Umbilical cord (tissue), 2 donors: ENCODE measurements around the gene DAD1. TPM values are rescaled to one million over a fixed set of nuclear protein-coding genes. Genes with fewer than 3 reads are reported as not detected.
"Not testable (repeated sequence)": the region's sequence is repeated elsewhere in the genome, so short reads cannot be mapped to it uniquely, and the experiment has no call there.

Experiments used
- DNase-seq: peaks from one replicate; pipeline ENCODE4 v3.0.0-alpha.2; 2015; ENCODE audit warnings: low spot score
- total RNA-seq: library from RNA; depleted of rRNA; stranded (reverse); fragments of >200 nt; gene quantifications from one replicate; pipeline ENCODE4 v1.2.3, GENCODE V29; 2014; ENCODE audit warnings: low replicate concordance; ENCODE audit not compliant: insufficient read depth

The DAD1 gene
- total RNA-seq, result 160 TPM

DNA sequence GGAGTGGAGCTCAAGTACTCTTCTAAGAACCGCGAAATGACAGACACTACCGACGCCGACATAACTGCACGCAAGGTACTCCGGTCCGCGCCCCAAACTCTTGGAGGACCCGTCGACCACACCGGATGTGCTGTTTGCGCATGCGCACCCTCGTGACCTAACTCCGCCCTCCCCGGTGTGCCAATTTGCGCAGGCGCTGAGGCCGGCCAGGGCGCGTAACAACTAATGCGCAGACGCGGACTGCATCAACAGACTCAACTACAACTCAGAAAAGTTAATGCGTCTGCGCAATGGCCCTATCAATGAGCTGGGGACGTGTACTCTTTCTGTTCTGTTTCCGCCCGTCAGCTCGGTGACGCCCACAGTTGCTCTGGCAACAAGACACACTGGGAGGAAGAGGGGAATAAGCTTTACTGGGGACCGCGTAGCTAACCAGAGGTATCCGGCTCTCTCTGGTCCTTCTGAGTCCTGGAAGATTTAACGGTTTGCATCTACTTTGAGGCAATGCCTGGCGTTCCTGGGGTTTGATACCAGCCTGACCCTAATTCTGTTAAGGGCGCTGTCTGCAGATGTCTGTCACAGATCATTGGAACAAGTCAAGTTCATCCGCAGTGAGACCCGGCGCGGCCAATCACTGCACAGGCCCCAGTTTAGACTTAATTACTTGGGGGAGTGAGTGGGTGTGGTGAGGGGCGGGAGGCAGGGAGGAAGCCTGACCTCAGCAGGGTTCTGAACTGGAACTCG is at the start of gene DAD1:
TSS of gene DAD1 (minus strand) at position 129 of the 744 bp plus-strand sequence. CDS start at position 62, 67 bp downstream.
- DNase-seq, result peak; percentile 100

DNA sequence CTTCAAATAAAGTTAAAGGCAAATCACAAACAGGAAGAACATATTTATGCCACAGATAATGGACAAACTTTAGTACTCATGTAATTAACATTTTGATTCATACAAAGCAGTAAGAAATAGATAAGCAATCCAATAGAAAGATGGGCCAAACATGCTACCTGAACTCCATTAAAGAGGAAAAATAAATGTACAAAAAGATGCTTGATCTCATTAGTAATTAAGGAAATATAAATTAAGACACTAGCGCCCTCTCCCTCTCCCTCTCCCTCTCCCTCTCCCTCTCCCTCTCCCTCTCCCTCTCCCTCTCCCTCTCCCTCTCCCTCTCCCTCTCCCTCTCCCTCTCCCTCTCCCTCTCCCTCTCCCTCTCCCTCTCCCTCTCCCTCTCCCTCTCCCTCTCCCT is 47.0 kb upstream of the DAD1 start:
- not testable (repeated sequence) for DNase-seq

DNA sequence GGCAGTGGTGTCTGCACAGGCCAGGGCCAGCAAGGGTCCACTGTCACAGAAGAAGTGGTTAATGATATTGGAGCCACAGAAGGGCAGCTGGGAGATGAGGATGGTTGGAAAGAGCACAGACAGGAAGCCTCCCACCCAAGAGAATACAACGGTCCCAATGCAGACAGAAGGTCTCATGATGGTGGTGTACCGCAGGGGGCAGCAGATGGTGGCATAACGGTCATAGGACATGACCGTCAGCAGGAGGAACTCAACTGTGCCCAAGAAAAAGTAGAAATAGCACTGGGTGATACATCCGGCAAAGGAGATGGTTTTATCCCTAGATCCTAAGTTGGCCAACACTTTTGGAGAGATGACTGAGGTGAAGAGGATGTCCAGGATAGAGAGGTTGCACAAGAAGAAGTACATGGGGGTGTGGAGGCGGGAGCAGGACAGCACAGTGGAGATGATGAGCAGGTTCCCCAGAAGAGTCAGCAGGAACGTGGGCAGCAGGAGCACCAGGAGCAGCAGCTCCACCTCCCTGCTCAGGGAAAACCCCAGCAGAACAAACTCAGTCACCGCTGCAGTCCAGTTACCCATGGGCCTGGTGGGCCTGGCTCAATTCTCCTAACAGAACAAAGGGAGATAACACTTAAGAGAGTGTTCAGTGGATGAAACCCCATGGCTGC is 45.3 kb upstream of the DAD1 start:
- no peak for DNase-seq

DNA sequence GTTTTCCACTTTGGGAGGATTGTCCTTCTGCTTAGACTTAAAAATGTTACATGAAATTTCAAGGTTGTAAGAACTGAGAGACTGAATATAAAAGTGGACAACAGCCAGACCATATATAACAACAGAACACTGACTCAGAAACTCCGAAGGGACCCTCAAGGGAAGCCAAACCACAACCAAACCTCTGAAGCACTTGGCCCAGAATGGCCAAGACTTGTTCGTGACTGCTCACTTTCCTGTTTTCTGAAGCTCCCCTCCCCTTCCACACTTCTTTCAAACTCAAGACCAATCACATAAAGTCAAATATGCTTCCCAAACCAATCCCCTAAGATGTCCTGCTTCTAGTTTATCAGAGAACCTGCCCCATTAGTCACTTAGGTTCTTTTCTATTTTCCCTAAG is 41.5 kb upstream of the DAD1 start:
- no peak for DNase-seq

DNA sequence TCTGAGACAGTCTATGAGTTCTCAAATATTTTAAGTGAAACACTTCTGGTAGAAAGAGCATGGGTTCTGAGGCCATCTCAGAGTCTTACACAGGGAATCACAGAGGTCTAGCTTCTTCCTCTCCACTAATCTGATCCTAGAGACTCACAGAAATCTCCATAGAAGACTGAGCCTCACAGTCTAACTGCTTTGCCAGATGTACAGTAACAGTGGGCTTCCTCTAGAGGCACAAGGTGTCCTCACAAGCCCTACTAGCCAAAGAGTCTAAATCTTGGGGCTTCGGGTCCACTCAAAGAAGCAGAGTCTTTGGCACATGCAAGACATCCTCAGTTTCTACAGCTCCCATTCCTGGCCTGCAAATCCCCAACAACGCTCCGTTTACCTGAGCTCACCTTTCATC is 41.0 kb upstream of the DAD1 start:
- no peak for DNase-seq

DNA sequence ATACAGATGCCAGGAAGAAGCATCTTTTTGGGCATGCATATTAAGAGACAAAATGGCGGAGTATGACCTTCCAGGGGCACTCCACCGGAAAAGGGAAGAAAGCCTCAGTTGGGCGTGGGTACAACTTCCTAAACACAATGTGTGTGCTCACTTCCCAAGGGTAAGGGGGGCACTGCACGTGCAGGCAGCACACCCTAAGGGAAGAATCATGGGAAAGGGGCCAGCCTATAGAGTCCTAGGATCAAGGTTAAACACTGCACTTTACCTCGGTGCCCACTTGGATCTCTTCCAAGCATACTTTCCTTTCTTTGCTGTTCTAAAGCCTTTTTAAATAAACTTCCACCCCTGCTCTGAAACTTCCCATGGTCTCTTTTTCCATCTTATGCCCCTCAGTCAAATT is 40.3 kb upstream of the DAD1 start:
- no peak for DNase-seq

DNA sequence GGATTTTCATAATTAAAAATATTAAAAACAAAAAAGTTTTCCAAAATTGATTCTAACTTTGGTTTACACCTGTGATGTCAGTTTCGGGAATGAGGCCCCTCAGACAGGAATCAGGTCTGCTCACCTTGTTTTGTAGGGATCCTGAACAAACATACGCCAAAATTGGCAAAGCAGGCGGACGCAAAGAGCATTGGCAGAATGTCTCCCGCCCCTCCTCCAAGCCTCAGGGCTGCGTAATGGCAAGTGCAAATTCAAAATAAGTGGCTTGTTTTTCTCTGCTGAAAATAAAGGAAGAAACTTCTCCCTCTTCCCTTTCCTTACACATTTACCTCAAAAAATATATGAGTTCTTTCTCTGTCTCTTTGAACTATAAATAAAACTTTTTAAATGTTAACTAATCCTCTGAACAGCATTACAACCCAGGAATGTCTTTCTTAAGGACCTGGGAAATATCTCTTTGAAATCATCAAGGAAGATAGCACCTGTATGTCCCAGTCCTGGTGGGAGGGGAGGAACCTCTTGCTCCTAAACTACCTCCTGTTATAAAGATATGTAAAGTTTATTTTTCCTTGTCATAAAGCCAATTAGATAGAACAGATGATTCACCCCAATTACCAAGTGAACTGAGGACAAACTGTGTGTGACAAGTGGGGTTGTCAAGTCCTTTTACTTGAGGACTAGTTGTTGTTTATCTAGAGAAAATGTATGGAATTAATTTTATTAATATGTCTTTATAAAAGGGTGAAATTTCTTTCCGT is 38.7 kb upstream of the DAD1 start:
- no peak for DNase-seq

DNA sequence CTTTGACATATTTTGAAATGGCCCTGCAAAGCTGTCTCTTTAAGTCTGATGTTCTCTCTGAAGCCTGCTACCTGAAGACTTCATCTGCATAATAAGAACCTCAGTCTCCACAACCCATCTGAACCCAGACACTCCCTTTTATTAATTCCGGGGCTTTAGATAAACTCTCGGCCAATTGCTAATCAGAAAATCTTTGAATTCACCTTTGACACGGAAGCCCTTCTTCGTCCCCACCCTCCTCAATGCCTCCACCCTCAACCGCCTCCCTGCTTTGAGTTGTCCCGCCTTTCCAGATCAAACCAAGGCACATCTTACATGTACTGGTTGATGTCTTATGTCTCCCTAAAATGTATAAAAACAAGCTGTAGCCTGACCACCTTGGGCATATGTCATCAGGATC is 37.6 kb upstream of the DAD1 start:
- no peak for DNase-seq

DNA sequence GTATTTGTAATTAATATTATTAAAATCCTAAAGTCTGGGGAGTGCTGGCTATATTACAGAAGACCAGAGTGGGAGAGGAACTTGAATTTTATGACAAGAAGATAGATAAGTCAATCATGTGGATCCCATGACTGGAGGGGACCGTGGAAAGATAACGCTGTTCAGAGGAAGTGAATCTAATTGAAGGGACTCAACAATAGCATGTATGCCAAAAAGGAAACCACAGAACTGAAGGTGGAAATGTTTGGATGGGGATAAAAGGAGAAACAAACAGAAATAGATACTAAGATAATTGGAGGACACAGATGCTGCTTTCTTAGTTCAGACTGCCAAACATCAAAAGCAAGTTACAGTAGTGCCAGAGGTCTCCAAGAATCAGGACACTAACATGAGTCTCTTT is 34.0 kb upstream of the DAD1 start:
- no peak for DNase-seq

DNA sequence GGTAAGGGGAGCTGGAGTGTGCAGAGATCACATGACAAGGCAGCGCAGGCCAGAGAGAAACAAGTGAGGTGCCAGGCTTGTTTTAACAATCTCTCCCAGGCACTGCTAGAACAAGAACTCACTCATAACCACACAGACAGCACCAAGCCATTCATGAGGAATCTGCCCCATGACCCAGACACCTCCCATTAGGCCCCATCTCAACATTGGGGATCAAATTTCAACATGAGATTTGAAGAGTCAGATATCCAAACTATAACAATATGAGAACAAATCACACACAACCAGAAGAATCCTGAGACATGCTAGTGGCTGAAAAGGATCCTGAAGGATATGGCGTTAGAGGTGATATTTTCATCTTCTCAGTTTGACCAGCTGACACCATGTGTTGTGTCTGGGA is 33.2 kb upstream of the DAD1 start:
- no peak for DNase-seq

DNA sequence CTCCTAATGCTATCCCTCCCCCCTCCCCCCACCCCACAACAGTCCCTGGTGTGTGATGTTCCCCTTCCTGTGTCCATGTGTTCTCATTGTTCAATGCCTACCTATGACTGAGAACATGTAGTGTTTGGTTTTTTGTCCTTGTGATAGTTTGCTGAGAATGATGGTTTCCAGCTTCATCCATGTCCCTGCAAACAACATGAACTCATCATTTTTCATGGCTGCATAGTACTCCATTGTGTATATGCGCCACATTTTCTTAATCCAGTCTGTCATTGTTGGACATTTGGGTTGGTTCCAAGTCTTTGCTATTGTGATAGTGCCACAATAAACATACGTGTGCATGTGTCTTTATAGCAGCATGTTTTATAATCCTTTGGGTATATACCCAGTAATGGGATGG is 26.7 kb upstream of the DAD1 start:
- DNase-seq, result not testable (repeated sequence)

DNA sequence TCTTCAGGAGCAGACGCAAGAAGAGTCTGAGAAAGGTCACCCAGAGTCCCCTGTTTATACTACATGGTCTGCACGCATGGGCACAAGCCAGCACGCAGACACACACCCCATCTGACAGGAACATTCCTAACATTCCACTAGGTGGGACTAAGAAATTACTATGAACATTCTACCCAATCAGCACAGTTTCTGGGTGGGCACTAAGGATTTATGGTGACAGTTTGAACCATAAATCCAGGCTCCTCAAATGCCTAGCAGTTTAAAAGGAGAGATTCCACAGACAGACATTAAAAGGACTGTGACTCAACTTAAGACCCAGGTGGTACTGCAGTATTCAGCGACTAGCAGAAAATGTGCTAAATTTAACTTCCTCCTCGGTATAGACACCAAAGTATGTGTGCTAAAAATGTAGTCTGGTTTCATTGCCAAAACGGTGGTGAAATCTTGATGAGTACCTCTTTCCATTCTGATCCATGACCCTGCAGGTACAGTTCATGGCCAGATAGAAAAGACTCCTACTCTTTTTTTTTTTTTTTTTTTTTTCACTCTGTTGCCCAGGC is 25.3 kb upstream of the DAD1 start:
- DNase-seq, result peak; percentile 91

DNA sequence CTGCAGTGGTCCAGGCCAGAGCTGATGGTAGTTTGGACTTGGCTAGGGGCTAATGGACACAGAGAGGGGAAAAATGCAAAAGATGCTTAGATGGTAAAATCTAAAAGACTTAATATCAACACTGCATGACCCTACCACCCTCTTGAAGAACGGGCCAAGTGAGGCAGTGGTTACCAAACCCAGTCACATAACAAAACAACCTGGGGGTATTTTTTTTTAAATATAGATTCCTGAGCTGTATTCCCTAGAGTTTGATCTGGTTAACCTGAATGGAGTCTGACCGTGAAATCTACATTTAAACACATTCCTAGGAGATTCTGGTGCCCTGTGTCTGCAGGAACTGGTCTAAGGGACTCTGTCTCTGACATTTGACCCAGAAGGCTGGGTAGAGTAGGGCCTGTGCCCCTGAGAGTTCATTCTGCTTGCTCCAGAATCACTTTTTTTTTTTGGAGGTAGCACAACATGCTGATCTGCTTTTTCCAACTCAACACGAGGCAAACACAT is 24.8 kb upstream of the DAD1 start:
- no peak for DNase-seq

DNA sequence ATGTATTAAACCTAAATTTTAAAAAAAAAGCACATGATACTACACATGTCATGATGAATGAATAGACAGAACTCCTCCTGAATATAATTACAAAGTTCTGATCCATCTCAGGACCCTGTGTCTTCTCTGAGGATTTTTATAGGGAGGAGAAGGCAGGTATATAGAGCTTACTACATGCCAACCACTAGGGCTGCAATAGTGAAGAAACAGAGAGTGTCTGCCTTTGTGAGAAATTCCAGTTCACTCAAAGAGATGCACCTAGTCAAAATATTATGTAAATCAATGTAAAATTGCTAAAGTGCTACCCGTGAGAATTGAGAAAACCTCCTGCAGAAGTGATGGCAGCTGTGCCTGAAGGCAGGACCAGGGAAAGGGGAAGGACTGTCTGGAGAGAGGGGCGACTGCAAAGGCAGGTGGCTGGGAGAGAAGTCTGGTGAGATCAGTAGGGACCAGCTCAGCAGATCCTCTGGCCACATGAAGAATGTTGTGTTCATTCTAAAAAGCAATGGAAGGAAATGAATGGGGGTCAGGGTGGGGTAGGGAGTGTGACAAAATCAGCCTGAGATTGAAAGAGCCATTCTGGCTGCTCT is 24.2 kb upstream of the DAD1 start:
- DNase-seq, result no peak

DNA sequence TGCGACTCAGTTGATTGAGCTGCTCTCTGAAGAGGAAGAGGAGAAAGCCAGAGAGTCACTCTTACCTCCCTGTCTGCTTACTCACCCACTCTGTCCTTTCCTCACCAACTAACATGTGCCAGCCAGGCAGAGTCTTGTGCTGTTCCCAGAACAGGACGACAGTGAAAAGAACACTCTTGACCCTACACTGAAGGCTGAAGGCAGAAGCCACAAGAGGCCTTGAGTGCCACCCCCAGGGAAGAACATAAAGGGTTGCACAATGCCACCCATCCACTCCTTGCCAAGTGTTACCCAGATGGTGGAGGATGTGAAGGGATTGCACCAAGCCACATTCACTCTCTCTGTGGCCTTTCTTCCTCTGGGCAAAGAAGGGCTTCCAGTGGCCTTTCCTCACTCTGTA is 21.9 kb upstream of the DAD1 start:
- no peak for DNase-seq

DNA sequence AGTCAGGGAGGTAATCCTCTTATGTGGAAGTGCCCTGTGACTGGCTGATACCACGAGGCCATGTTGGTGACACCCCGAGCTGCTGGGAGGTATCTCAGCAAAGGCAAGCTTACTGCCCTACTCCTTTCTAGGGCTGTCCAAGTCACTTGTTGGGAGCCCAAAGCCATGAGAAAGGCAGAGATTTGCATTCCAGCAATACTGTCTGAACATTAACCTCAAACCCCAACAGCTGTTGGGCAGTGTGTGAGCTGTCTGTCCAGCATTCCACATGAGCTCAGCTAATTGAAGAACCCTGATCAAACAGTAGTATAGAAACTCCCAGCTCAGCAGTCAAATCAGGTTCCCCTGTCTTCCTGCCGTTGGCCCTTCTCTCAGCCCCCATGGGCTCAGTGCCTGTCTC is 18.3 kb upstream of the DAD1 start:
- no peak for DNase-seq

DNA sequence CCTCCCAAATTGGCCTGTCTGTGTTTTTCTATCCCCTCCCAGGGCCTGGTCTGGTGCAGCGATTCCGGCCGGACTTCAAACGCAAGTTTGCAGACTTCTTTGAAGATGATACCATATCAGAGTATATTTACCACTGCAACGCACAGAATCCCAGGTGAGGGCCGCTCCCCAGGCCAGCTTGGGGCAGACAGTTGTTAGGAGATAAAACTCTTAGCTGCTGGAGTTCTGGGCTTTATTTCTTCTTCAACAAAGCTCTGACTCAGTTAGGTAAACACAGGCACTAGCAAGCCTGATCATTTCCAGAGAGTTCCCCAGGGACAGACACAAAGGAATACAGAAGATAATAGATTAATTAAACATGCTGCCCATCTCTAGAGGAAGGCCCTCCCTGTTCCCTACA is 17.4 kb upstream of the DAD1 start:
- no peak for DNase-seq

DNA sequence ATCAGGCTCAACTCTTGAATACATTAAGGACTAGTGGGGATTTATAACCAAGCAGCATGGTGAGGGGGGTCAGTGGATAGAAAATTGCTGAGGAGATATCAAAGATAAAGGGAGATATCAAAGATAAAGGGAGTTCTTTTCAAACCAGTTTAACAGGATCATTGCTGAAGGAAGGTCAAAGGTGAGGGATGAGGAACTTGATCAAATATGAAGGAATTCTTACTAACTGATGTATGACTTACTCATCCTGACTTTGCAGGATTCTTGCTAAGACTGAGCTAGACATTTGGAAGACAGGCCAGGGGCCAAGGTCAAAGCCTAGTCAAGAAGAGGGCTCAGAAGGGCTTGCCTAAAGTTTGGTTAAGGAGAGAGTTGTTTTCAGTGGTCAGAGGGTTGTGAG is 13.8 kb upstream of the DAD1 start:
- DNase-seq, result no peak

DNA sequence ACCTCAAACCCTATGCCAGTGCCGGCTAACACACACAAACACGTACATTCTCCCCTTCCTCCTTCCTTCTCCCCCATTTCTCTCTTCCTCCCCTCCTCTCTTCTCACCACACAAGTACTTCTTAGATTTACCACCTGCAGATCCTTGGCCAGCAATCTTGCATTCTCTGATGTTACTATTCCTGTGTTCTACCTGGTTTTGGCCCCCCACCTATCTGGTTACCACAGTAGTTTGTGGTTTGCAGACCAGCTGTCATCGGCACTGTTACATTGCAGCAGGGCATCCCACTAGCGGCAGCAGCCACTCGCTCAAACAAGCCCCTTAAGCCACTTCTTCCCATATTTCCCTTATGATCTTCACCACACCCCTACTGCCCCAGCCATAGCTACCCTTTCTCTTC is 13.0 kb upstream of the DAD1 start:
- DNase-seq, result no peak

DNA sequence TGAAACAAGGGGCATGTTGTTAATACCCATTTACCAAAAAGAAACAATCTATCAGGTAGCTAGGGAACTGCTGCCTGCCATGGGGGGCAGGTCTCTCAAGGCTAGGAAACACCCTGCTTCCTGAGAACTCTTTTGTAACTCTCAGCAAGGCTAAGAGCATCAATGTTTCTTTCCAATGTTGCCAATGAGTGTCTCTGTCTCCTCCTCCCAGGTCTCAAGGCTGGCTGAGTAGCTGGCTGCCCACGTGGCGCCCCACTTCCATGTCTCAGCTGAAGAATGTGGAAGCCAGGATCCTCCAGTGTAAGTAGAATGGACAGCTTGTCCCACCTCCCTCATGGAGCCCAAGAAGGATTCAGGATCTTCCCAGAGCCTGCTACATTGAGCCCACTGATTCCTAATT is 12.4 kb upstream of the DAD1 start:
- DNase-seq, result no peak

DNA sequence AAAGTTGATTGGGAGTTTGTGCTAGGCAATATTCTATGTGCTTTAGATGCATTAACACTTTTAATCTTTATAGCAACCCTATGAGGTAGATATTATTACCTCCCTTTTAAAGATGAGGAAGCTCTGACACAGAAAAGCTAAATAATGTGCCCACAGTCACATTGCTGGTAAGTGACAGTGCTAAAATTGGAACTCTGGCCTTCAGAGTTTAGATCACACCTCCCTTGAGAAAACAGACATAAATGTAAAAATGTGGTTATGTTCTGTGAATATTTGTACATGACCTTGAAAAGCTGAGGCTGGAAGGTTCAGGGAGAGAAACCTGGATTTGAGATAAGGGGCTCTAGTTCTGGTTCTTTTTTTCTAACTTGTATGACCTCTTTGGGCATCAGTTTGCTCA is 11.0 kb upstream of the DAD1 start:
- DNase-seq, result no peak

DNA sequence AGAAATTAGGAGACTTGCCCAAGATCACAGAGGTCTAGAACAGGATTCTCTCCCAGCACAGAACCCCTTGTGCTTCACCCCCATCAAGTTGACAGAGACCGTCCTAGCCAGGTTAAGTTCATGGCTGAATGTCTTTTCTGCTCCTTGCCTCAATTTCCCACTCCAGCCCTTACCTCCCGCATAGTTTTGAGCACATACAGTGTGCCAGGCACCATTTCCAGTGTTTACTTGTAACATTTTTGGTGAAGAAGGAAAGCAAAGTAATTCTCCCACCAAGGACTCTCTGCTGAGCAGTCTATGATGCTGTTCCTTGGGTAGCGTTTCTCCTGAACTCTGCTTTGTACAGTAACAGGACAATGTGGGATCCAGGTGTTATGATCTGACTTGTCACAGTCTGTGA is 10.3 kb upstream of the DAD1 start:
- no peak for DNase-seq
